Astrocyte (in vitro differentiated cells and primary cell): ENCODE results near the gene VAV2. TPM values are rescaled to one million over a fixed set of nuclear protein-coding genes. Genes with fewer than 3 reads are reported as not detected.

Source experiments
- DNase-seq: peaks from one replicate; pipeline ENCODE4 v3.0.0-alpha.2; 2010; ENCODE audit warnings: low read depth
- FAIRE-seq: peaks from 2 replicates; lab custom pipeline; 2011; peaks lifted over from hg19 to GRCh38; lab: Jason Lieb, UNC
- H2AFZ ChIP-seq: 2 replicates; pipeline ENCODE4 v1.6.0; 2012; ENCODE audit warnings: low read depth, low read length, inconsistent platforms
- H3K27ac ChIP-seq: 2 replicates; pipeline ENCODE4 v1.5.1; 2011; ENCODE audit warnings: low read depth, low read length, inconsistent platforms
- H3K27me3 ChIP-seq: 2 replicates; pipeline ENCODE4 v1.6.0; 2011; ENCODE audit warnings: low read length, inconsistent platforms; ENCODE audit not compliant: insufficient read depth
- H3K36me3 ChIP-seq: 2 replicates; pipeline ENCODE4 v1.5.1; 2011; ENCODE audit warnings: low read length, inconsistent platforms; ENCODE audit not compliant: insufficient read depth
- H3K4me1 ChIP-seq: 2 replicates; pipeline ENCODE4 v1.5.1; 2011; ENCODE audit warnings: low read length, inconsistent platforms; ENCODE audit not compliant: insufficient read depth
- H3K4me2 ChIP-seq: 2 replicates; pipeline ENCODE4 v1.6.0; 2012; ENCODE audit warnings: low read length, inconsistent platforms
- H3K4me3 ChIP-seq: 2 replicates; pipeline ENCODE4 v1.5.1; 2011; ENCODE audit warnings: low read depth, mild to moderate bottlenecking, low read length, inconsistent platforms; ENCODE audit not compliant: insufficient read depth
- H3K79me2 ChIP-seq: 2 replicates; pipeline ENCODE4 v1.6.0; 2012; ENCODE audit warnings: mild to moderate bottlenecking, low read length, inconsistent platforms; ENCODE audit not compliant: insufficient read depth
- H3K9ac ChIP-seq: 2 replicates; pipeline ENCODE4 v1.6.0; 2012; ENCODE audit warnings: mild to moderate bottlenecking, low read length, inconsistent platforms
- H3K9me3 ChIP-seq: 2 replicates; pipeline ENCODE4 v1.5.1; 2012; ENCODE audit warnings: low read depth, mild to moderate bottlenecking, low read length, inconsistent platforms; ENCODE audit not compliant: insufficient read depth
- H4K20me1 ChIP-seq: 2 replicates; pipeline ENCODE4 v1.6.0; 2012; ENCODE audit warnings: low read length, inconsistent platforms; ENCODE audit not compliant: insufficient read depth
- H3K27ac Mint-ChIP-seq: one replicate; pipeline ENCODE4 v1.8.0; 2021; ENCODE audit warnings: mild to moderate bottlenecking, mixed read lengths; ENCODE audit not compliant: unreplicated experiment
- H3K27me3 Mint-ChIP-seq: one replicate; pipeline ENCODE4 v1.8.0; 2021; ENCODE audit warnings: low read depth, mixed read lengths; ENCODE audit not compliant: unreplicated experiment
- H3K36me3 Mint-ChIP-seq: one replicate; pipeline ENCODE4 v1.8.0; 2021; ENCODE audit warnings: low read depth, mixed read lengths; ENCODE audit not compliant: unreplicated experiment
- H3K4me1 Mint-ChIP-seq: one replicate; pipeline ENCODE4 v1.8.0; 2021; ENCODE audit warnings: low read depth, mixed read lengths; ENCODE audit not compliant: unreplicated experiment
- H3K4me3 Mint-ChIP-seq: one replicate; pipeline ENCODE4 v1.8.0; 2021; ENCODE audit warnings: mild to moderate bottlenecking, moderate library complexity, mixed read lengths; ENCODE audit not compliant: unreplicated experiment
- H3K9me3 Mint-ChIP-seq: one replicate; pipeline ENCODE4 v1.8.0; 2021; ENCODE audit warnings: mild to moderate bottlenecking, mixed read lengths; ENCODE audit not compliant: unreplicated experiment
- CTCF ChIP-seq: IDR thresholded peaks from 2 replicates; pipeline ENCODE4 v1.5.1; 2011; ENCODE audit warnings: low read depth, mild to moderate bottlenecking, inconsistent platforms, low read length, moderate library complexity; ENCODE audit not compliant: insufficient read depth
- EZH2 ChIP-seq: IDR thresholded peaks from 2 replicates; pipeline ENCODE4 v1.6.1; 2012; ENCODE audit warnings: mild to moderate bottlenecking, low read length, inconsistent platforms; ENCODE audit not compliant: insufficient read depth
- total RNA-seq: library from RNA; stranded (reverse); gene quantifications from 2 replicates; pipeline ENCODE4 v1.2.1, GENCODE V29; 2021

Gene VAV2
- total RNA-seq, 1 donor from 2014 or later = 36.5 TPM

- H2AFZ ChIP-seq = no peak overlapping the region
- Mint-ChIP-seq H3K4me1 (no peaks in the 10 kb centered on the region), H3K27me3 (peaks cover 26% of the 10 kb centered on the region), H3K9me3 (peaks cover 6% of the 10 kb centered on the region), H3K4me3 (no peak overlapping the region), H3K27ac (no peak overlapping the region), H3K36me3 (no peaks in the 10 kb centered on the region)
- H3K27me3 ChIP-seq = peaks cover 5% of the 10 kb centered on the region
- no peaks in the 10 kb centered on the region for H3K79me2 ChIP-seq
- no peaks in the 10 kb centered on the region for H3K4me1 ChIP-seq
- H3K9me3 ChIP-seq = no peaks in the 10 kb centered on the region
- no peaks in the 10 kb centered on the region for H4K20me1 ChIP-seq
- no peaks in the 10 kb centered on the region for H3K36me3 ChIP-seq
- H3K9ac ChIP-seq = no peak overlapping the region
- H3K4me3 ChIP-seq = no peak overlapping the region
- FAIRE-seq (no peak), DNase-seq (no peak)
- TF ChIP-seq CTCF (no peak), EZH2 (no peak)
- H3K27ac ChIP-seq = no peak overlapping the region
- no peak overlapping the region for H3K4me2 ChIP-seq
Measured at GRCh38 chr9:134007571-134007970, 15.4 kb upstream of the VAV2 start.

GRCh38 chr9:134007150-134007549, 15.0 kb upstream of the VAV2 start:
- no peak for DNase-seq
- Histone ChIP-seq H3K9me3 (no peaks in the 10 kb centered on the region), H3K4me3 (no peak overlapping the region), H3K27ac (no peak overlapping the region), H3K9ac (no peak overlapping the region), H2AFZ (no peak overlapping the region), H3K4me1 (no peaks in the 10 kb centered on the region), H3K36me3 (no peaks in the 10 kb centered on the region), H3K79me2 (no peaks in the 10 kb centered on the region), H4K20me1 (no peaks in the 10 kb centered on the region), H3K4me2 (no peak overlapping the region), H3K27me3 (peaks cover 5% of the 10 kb centered on the region)
- no peak overlapping the region for H3K27ac Mint-ChIP-seq
- peaks cover 31% of the 10 kb centered on the region for H3K27me3 Mint-ChIP-seq
- TF ChIP-seq EZH2 (no peak), CTCF (no peak)
- H3K4me3 Mint-ChIP-seq = no peak overlapping the region
- no peaks in the 10 kb centered on the region for H3K4me1 Mint-ChIP-seq
- H3K9me3 Mint-ChIP-seq = peaks cover 9% of the 10 kb centered on the region
- no peak for FAIRE-seq
- no peaks in the 10 kb centered on the region for H3K36me3 Mint-ChIP-seq

DNA sequence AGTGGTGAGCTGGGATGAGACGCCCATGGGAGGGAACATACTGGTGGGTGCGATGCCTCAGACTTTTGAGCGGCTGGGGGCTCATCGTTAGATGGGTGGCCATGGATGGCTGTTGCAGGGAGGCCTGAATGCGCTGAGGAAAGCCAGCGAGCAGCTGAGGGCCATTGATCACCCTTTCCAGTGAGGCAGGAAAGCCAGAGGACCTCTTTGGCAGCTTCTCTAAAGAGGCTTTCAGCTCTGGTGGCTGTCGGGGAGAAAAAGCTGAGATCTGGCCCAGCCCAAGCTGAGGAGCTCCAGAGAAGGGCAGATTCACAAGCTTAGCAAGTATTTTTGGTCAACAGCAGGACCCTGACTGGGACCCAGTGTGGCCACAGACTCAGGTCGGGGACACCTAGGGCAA, 13.3 kb upstream of the VAV2 start:
- peaks cover 5% of the 10 kb centered on the region for H3K27me3 ChIP-seq
- H3K36me3 ChIP-seq = no peaks in the 10 kb centered on the region
- H4K20me1 ChIP-seq = no peaks in the 10 kb centered on the region
- FAIRE-seq (no peak), DNase-seq (no peak)
- H3K9me3 Mint-ChIP-seq = peaks cover 4% of the 10 kb centered on the region
- no peaks in the 10 kb centered on the region for H3K36me3 Mint-ChIP-seq
- H3K27ac Mint-ChIP-seq = no peak overlapping the region
- H3K9me3 ChIP-seq = no peaks in the 10 kb centered on the region
- no peak overlapping the region for H2AFZ ChIP-seq
- H3K9ac ChIP-seq = no peak overlapping the region
- H3K4me1 Mint-ChIP-seq = no peaks in the 10 kb centered on the region
- no peaks in the 10 kb centered on the region for H3K4me1 ChIP-seq
- H3K27me3 Mint-ChIP-seq = peaks cover 38% of the 10 kb centered on the region
- no peak overlapping the region for H3K4me2 ChIP-seq
- TF ChIP-seq CTCF (no peak), EZH2 (no peak)
- no peaks in the 10 kb centered on the region for H3K79me2 ChIP-seq
- no peak overlapping the region for H3K27ac ChIP-seq
- no peak overlapping the region for H3K4me3 Mint-ChIP-seq
- no peak overlapping the region for H3K4me3 ChIP-seq
